ENCODE measurements around the gene SLC26A4. TPM values are rescaled to one million over a fixed set of nuclear protein-coding genes. Genes with fewer than 3 reads are reported as not detected.

Gene SLC26A4
- total RNA-seq, 1 experiment from 2014 or later: 0.22 TPM

- Mint-ChIP-seq H3K36me3 (no peaks in the 10 kb centered on the region), H3K9me3 (no peaks in the 10 kb centered on the region), H3K27me3 (ENCODE audit: low read depth) (no peaks in the 10 kb centered on the region), H3K27ac (no peak overlapping the region), H3K4me1 (no peaks in the 10 kb centered on the region), H3K4me3 (no peak overlapping the region)
- TF ChIP-seq, protein P1, sequence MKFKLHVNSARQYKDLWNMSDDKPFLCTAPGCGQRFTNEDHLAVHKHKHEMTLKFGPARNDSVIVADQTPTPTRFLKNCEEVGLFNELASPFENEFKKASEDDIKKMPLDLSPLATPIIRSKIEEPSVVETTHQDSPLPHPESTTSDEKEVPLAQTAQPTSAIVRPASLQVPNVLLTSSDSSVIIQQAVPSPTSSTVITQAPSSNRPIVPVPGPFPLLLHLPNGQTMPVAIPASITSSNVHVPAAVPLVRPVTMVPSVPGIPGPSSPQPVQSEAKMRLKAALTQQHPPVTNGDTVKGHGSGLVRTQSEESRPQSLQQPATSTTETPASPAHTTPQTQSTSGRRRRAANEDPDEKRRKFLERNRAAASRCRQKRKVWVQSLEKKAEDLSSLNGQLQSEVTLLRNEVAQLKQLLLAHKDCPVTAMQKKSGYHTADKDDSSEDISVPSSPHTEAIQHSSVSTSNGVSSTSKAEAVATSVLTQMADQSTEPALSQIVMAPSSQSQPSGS (CRISPR knock-in tag; IDR thresholded peaks at IDR 0.05; ENCODE audit: borderline replicate concordance, low read depth): no peak
- no peak for TF ChIP-seq ZNF532 (CRISPR knock-in tag; IDR thresholded peaks at IDR 0.05; ENCODE audit: borderline replicate concordance)
- TF ChIP-seq CDX4 (CRISPR knock-in tag; IDR thresholded peaks at IDR 0.05; ENCODE audit: borderline replicate concordance): no peak
- TF ChIP-seq ZNF281 (CRISPR knock-in tag; IDR thresholded peaks at IDR 0.05): no peak
- TF ChIP-seq EMX1 (CRISPR knock-in tag; IDR thresholded peaks at IDR 0.05): no peak
- no peak for TF ChIP-seq TCF7 (CRISPR knock-in tag; IDR thresholded peaks at IDR 0.05; ENCODE audit: low read depth)
- TF ChIP-seq IRF1 (CRISPR knock-in tag; IDR thresholded peaks at IDR 0.05): no peak
- TF ChIP-seq, protein P2, sequence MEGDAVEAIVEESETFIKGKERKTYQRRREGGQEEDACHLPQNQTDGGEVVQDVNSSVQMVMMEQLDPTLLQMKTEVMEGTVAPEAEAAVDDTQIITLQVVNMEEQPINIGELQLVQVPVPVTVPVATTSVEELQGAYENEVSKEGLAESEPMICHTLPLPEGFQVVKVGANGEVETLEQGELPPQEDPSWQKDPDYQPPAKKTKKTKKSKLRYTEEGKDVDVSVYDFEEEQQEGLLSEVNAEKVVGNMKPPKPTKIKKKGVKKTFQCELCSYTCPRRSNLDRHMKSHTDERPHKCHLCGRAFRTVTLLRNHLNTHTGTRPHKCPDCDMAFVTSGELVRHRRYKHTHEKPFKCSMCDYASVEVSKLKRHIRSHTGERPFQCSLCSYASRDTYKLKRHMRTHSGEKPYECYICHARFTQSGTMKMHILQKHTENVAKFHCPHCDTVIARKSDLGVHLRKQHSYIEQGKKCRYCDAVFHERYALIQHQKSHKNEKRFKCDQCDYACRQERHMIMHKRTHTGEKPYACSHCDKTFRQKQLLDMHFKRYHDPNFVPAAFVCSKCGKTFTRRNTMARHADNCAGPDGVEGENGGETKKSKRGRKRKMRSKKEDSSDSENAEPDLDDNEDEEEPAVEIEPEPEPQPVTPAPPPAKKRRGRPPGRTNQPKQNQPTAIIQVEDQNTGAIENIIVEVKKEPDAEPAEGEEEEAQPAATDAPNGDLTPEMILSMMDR (IDR thresholded peaks at IDR 0.05): no peak
- TF ChIP-seq KAT7 (CRISPR knock-in tag; IDR thresholded peaks at IDR 0.05; ENCODE audit: borderline replicate concordance): no peak
- no peak for TF ChIP-seq ZNF219 (CRISPR knock-in tag; IDR thresholded peaks at IDR 0.05; ENCODE audit: borderline replicate concordance)
- TF ChIP-seq ZNF138 (CRISPR knock-in tag; conservative IDR thresholded peaks at IDR 0.05): no peak
- TF ChIP-seq ZNF423 (CRISPR knock-in tag; IDR thresholded peaks at IDR 0.05): no peak
- TF ChIP-seq CBFB (CRISPR knock-in tag; IDR thresholded peaks at IDR 0.05; ENCODE audit: low read depth): no peak
- TF ChIP-seq, protein P3, sequence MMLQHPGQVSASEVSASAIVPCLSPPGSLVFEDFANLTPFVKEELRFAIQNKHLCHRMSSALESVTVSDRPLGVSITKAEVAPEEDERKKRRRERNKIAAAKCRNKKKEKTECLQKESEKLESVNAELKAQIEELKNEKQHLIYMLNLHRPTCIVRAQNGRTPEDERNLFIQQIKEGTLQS (CRISPR knock-in tag; conservative IDR thresholded peaks at IDR 0.05): no peak
- no peak for TF ChIP-seq AR (CRISPR knock-in tag; IDR thresholded peaks at IDR 0.05)
- no peak for TF ChIP-seq SMAD3 (CRISPR knock-in tag; IDR thresholded peaks at IDR 0.05; ENCODE audit: borderline replicate concordance)
- TF ChIP-seq GABPB1 (CRISPR knock-in tag; IDR thresholded peaks at IDR 0.05): no peak
- no peak for TF ChIP-seq ZBTB21 (CRISPR knock-in tag; IDR thresholded peaks at IDR 0.05; ENCODE audit: borderline replicate concordance)
- DNase-seq (ENCODE audit: low spot score) (no peak), ATAC-seq (no peak)
- POLR2A ChIA-PET: no interaction called here
- CTCF ChIA-PET: no interaction called here
Observed at GRCh38 chr7:107613948-107614347, 46.7 kb upstream of the SLC26A4 start.

All from WTC11 (cell line).